Measurements from ENCODE around the gene HTR4. TPM values are rescaled to one million over a fixed set of nuclear protein-coding genes. Genes with fewer than 3 reads are reported as not detected.
"Not testable (repeated sequence)": the region's sequence is repeated elsewhere in the genome, so short reads cannot be mapped to it uniquely, and the experiment has no call there.

HTR4 gene
- total RNA-seq, 1 experiment from 2014 or later = not detected

DNA sequence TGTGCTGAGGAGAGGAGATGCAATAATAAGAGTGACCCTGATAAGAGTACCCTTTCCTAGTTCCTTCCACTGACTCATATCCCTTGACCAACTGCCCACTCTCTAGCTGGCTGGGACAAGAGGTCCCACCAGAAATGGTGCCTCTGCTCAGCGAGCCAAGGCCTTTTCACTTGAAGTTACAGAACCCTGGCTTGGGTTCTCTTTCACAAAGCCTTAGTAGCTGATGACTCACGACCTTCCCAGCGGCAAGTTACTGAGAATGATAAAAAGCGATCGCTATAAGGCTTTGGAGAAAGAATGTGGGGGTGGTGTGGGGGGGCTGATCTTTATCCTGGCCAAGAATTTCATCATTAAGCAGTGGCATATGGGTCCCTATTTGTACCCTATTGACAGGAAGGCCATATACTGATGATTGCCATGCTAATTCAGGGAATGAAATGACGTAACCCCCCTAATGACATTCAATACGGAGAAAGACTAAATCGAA is 180.3 kb downstream of the HTR4 start:
- intact Hi-C loops (cut with micrococcal nuclease; ENCODE audit: unreplicated experiment) = no loop called here
- Histone ChIP-seq H3K27me3 (replicated peaks; ENCODE audit: insufficient read depth, low read depth, low read length, poor library complexity) (peaks cover 42% of the 10 kb centered on the region), H3K36me3 (ENCODE audit: insufficient read depth, low read length, poor library complexity, severe bottlenecking) (no peaks in the 10 kb centered on the region), H3K4me3 (ENCODE audit: low read depth, low read length, poor library complexity, severe bottlenecking) (no peak overlapping the region), H3K27ac (ENCODE audit: low read depth, low read length, poor library complexity, severe bottlenecking) (no peak overlapping the region), H3K9me3 (ENCODE audit: low read depth, low read length, poor library complexity, severe bottlenecking) (no peaks in the 10 kb centered on the region), H3K4me1 (ENCODE audit: insufficient read depth, low read length, poor library complexity, severe bottlenecking) (no peaks in the 10 kb centered on the region)
- TF ChIP-seq, protein P1, sequence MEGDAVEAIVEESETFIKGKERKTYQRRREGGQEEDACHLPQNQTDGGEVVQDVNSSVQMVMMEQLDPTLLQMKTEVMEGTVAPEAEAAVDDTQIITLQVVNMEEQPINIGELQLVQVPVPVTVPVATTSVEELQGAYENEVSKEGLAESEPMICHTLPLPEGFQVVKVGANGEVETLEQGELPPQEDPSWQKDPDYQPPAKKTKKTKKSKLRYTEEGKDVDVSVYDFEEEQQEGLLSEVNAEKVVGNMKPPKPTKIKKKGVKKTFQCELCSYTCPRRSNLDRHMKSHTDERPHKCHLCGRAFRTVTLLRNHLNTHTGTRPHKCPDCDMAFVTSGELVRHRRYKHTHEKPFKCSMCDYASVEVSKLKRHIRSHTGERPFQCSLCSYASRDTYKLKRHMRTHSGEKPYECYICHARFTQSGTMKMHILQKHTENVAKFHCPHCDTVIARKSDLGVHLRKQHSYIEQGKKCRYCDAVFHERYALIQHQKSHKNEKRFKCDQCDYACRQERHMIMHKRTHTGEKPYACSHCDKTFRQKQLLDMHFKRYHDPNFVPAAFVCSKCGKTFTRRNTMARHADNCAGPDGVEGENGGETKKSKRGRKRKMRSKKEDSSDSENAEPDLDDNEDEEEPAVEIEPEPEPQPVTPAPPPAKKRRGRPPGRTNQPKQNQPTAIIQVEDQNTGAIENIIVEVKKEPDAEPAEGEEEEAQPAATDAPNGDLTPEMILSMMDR (conservative IDR thresholded peaks at IDR 0.05; ENCODE audit: low read depth, low read length) = no peak
- TF ChIP-seq EZH2 (IDR thresholded peaks at IDR 0.05; ENCODE audit: borderline replicate concordance, low read depth, low read length, poor library complexity, severe bottlenecking) = no peak
- CTCF ChIA-PET = interaction anchor here (0.6 kb wide), 1 partner anchor 12 kb away, joined by 5 read pairs; no protein-coding TSS in a partner anchor
- DNase-seq (ENCODE audit: low spot score) = no peak
- POLR2A ChIA-PET (ENCODE audit: low non-redundant PET) = no interaction called here
- BruUV-seq (replicated peaks) = no TSS peak

DNA sequence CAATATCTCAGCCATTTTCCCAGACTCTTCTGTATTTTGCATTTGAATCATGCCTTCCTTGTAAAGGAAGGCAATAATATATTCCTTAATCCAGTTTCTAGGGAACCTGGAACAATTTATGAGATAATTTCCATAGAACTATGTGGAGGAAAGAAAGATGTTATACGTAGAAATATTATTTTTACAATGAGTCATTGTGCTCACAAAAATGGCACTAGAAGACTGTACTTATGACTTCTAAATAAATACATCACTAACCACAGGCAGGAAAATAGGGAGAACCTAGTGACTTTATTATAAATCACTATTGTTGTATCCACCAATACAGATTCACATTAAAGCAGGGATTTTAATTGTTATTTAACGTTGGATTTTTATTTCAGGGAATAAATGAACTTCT is 182.9 kb downstream of the HTR4 start:
- Histone ChIP-seq H3K36me3 (ENCODE audit: insufficient read depth, low read length, poor library complexity, severe bottlenecking) (no peaks in the 10 kb centered on the region), H3K4me3 (ENCODE audit: low read depth, low read length, poor library complexity, severe bottlenecking) (no peak overlapping the region), H3K9me3 (ENCODE audit: low read depth, low read length, poor library complexity, severe bottlenecking) (no peaks in the 10 kb centered on the region), H3K27ac (ENCODE audit: low read depth, low read length, poor library complexity, severe bottlenecking) (no peak overlapping the region), H3K27me3 (replicated peaks; ENCODE audit: insufficient read depth, low read depth, low read length, poor library complexity) (peaks cover 21% of the 10 kb centered on the region), H3K4me1 (ENCODE audit: insufficient read depth, low read length, poor library complexity, severe bottlenecking) (no peaks in the 10 kb centered on the region)
- intact Hi-C loops (cut with micrococcal nuclease; ENCODE audit: unreplicated experiment) = no loop called here
- ChIA-PET CTCF (no interaction called here), POLR2A (ENCODE audit: low non-redundant PET) (no interaction called here)
- BruUV-seq (replicated peaks) = no TSS peak
- TF ChIP-seq EZH2 (IDR thresholded peaks at IDR 0.05; ENCODE audit: borderline replicate concordance, low read depth, low read length, poor library complexity, severe bottlenecking) = no peak
- TF ChIP-seq, protein P1 (conservative IDR thresholded peaks at IDR 0.05; ENCODE audit: low read depth, low read length) = no peak
- no peak for DNase-seq (ENCODE audit: low spot score)

DNA sequence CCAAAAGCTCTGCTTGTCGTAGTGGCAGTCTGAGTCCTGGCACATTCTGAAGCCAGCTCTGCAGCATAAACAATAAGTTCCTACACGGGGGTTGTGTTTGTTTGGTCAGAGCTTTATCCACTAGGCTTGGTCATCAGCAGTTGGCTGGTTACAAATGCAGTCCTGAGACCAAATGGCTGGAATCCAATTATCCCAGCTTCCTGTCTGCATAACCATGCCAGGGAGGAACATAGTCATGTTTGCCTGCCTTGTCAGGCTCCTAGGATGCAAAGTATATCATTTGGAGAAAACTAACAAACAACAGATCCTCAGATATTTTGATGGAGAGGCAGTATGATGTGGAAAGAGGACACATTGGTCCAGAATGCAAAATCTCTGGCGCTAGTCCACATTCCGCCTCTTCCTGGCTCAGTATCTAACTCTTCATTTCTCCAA is 184.8 kb downstream of the HTR4 start:
- H3K27me3 ChIP-seq (replicated peaks; ENCODE audit: insufficient read depth, low read depth, low read length, poor library complexity) = peaks cover 25% of the 10 kb centered on the region
- H3K27ac ChIP-seq (ENCODE audit: low read depth, low read length, poor library complexity, severe bottlenecking) = no peak overlapping the region
- no peaks in the 10 kb centered on the region for H3K36me3 ChIP-seq (ENCODE audit: insufficient read depth, low read length, poor library complexity, severe bottlenecking)
- no peaks in the 10 kb centered on the region for H3K9me3 ChIP-seq (ENCODE audit: low read depth, low read length, poor library complexity, severe bottlenecking)
- intact Hi-C loops (cut with micrococcal nuclease; ENCODE audit: unreplicated experiment) = no loop called here
- no peak for DNase-seq (ENCODE audit: low spot score)
- TF ChIP-seq, protein P1 (conservative IDR thresholded peaks at IDR 0.05; ENCODE audit: low read depth, low read length) = no peak
- no peak for TF ChIP-seq EZH2 (IDR thresholded peaks at IDR 0.05; ENCODE audit: borderline replicate concordance, low read depth, low read length, poor library complexity, severe bottlenecking)
- POLR2A ChIA-PET (ENCODE audit: low non-redundant PET) = no interaction called here
- H3K4me1 ChIP-seq (ENCODE audit: insufficient read depth, low read length, poor library complexity, severe bottlenecking) = no peaks in the 10 kb centered on the region
- no TSS peak for BruUV-seq (replicated peaks)
- CTCF ChIA-PET = no interaction called here
- H3K4me3 ChIP-seq (ENCODE audit: low read depth, low read length, poor library complexity, severe bottlenecking) = no peak overlapping the region

DNA sequence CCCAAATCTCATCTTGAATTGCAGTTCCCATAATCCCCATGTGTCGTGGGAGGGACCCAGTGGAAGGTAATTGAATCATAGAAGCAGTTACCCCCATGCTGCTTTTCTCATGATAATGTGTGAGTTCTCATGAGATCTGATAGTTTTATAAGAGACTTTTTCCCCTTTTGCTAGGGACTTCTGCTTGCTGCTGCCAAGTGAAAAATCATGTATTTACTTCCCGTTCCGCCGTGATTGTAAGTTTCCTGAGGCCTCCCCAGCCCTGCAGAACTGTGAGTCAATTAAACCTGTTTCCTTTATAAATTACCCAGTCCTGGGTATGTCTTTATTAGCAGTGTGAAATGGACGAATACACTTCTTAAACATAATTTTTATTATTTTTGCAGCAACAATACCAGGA is 185.6 kb downstream of the HTR4 start:
- CTCF ChIA-PET; BruUV-seq (replicated peaks); H3K9me3 ChIP-seq (ENCODE audit: low read depth, low read length, poor library complexity, severe bottlenecking); H3K4me3 ChIP-seq (ENCODE audit: low read depth, low read length, poor library complexity, severe bottlenecking); DNase-seq (ENCODE audit: low spot score); H3K4me1 ChIP-seq (ENCODE audit: insufficient read depth, low read length, poor library complexity, severe bottlenecking); H3K27ac ChIP-seq (ENCODE audit: low read depth, low read length, poor library complexity, severe bottlenecking); H3K36me3 ChIP-seq (ENCODE audit: insufficient read depth, low read length, poor library complexity, severe bottlenecking); intact Hi-C loops (cut with micrococcal nuclease; ENCODE audit: unreplicated experiment): not testable (repeated sequence)
- H3K27me3 ChIP-seq (replicated peaks; ENCODE audit: insufficient read depth, low read depth, low read length, poor library complexity) = peaks cover 32% of the 10 kb centered on the region
- POLR2A ChIA-PET (ENCODE audit: low non-redundant PET) = interaction anchor here (0.6 kb wide), 1 partner anchor 52 kb away, joined by 3 read pairs; no protein-coding TSS in a partner anchor
